HAP-1 (cell line): ENCODE data around the gene TIMM8A.
"Not testable (repeated sequence)": the region's sequence is repeated elsewhere in the genome, so short reads cannot be mapped to it uniquely, and the experiment has no call there.

Source experiments
- DNase-seq, 2 experiments: peaks; one replicate each; pipeline ENCODE4 v3.0.0-alpha.2; 2016 to 2020; ENCODE audit warnings: low spot score in 2 of 2
- H3K27me3 ChIP-seq: fragments of 250-450 bp; sonication (Bioruptor Pico); 2 replicates; pipeline ENCODE4 v1.5.1; 2020; ENCODE audit warnings: low read depth, mild to moderate bottlenecking, moderate library complexity
- H3K36me3 ChIP-seq: fragments of 250-450 bp; sonication (Bioruptor Pico); replicated peaks from 2 replicates; pipeline ENCODE4 v1.5.1; 2020; ENCODE audit warnings: mild to moderate bottlenecking
- H3K4me1 ChIP-seq: fragments of 250-450 bp; sonication (Bioruptor Pico); 2 replicates; pipeline ENCODE4 v1.5.1; 2020; ENCODE audit warnings: mild to moderate bottlenecking
- H3K4me3 ChIP-seq: fragments of 250-450 bp; sonication (Bioruptor Pico); 2 replicates; pipeline ENCODE4 v1.5.1; 2020; ENCODE audit warnings: mild to moderate bottlenecking, moderate library complexity
- H3K9me3 ChIP-seq: fragments of 250-450 bp; sonication (Bioruptor Pico); 2 replicates; pipeline ENCODE4 v1.5.1; 2020; ENCODE audit warnings: mild to moderate bottlenecking, moderate library complexity
- in situ Hi-C: fragments of 300-500 bp; cut with MboI; formaldehyde crosslinking; loops from 3 replicates; pipeline ENCODE4 v1.14.3; 2020; ENCODE audit warnings: low sequenced_read_pairs, inconsistent platforms, mixed read lengths

Gene TIMM8A

DNA sequence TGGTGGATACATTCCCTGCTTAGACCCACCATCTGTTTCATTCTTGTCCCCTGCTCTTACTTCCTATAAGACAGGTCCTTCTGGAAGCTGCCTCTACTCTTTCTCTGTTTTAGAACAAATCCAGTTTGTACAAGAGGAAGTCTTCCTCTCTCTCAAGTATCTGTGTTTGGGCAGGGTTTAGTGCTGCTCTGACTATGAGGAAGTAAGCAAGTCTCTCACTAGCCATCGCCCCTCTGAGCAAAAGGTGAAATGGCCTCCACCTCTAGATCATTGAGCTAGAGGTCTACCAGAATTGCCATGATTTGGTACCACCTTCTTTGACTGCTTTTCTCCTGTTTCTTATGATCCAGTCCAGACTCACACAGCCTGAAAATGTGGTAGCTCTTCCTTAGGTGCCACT lies 29.0 kb upstream of the TIMM8A start:
- DNase-seq = no peak
- no peaks in the 10 kb centered on the region; the same call in 1 of the 2 replicates for H3K27me3 ChIP-seq
- in situ Hi-C loops = no loop called here

DNA sequence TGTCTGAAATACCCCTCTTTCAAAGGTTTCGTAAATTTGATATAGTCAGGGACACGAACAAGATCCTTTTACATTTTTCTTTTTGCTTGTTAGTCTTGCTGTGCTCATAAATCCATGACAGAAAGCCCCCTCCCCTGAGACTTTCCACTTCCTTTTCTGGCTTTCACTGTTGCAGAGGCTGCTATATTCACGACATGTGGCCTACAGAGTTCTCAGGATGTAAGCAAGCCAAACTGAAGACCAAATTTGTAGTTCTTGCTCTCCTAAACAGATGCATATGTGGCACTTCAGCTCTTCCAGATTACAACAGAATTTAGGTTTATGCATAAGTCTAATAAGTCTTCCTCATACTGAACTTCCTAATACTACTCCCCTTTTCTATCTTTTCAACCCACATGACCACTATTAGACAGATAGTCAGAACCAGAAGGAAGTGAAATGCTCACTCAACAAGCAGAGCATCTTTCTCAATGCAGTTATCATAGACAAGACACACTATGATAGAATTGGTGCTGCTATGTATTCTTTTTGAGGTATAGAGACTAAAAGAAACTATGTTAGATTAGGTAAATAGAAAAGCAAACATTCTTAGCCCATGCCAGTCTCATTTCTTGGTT lies 22.5 kb upstream of the TIMM8A start:
- no peaks in the 10 kb centered on the region; the same call in 1 of the 2 replicates for H3K36me3 ChIP-seq
- H3K4me3 ChIP-seq = no peak overlapping the region
- H3K27me3 ChIP-seq = peaks cover 18% of the 10 kb centered on the region
- DNase-seq = no peak
- H3K4me1 ChIP-seq = no peaks in the 10 kb centered on the region
- H3K9me3 ChIP-seq = no peaks in the 10 kb centered on the region
- in situ Hi-C loops = no loop called here

More for the DNA sequence above, 29.0 kb upstream of the TIMM8A start:
- Histone ChIP-seq H3K4me3 (no peak overlapping the region), H3K9me3 (no peaks in the 10 kb centered on the region), H3K36me3 (no peaks in the 10 kb centered on the region), H3K4me1 (no peaks in the 10 kb centered on the region)

DNA sequence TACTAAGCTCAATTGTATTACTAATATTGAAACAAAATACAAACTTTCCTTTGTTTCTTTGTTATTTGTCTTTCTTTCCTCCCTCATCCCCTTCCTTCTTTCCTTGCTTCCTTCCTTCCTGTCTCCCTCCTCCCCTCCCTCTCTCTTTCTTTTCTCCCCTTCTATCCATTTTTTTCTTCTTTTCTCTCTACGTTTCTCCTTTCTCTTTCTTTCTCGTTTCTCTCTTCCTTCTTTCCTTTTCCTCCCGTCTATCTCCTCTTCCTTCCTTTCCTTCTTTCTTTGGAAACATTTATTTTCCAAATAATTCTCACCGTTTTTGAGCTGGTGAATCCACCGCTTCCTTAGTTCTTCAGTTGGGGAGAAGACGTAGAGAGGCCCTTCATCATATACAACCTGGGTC lies 21.1 kb upstream of the TIMM8A start:
- in situ Hi-C loops = no loop called here
- Histone ChIP-seq H3K36me3 (no peaks in the 10 kb centered on the region; the same call in 1 of the 2 replicates), H3K27me3 (peaks cover 18% of the 10 kb centered on the region)

GRCh38 chrX:101368800-101369199 lies 20.3 kb upstream of the TIMM8A start:
- no peaks in the 10 kb centered on the region; the same call in 1 of the 2 replicates for H3K36me3 ChIP-seq
- no peak overlapping the region for H3K4me3 ChIP-seq
- DNase-seq = no peak
- no peaks in the 10 kb centered on the region for H3K9me3 ChIP-seq
- in situ Hi-C loops = no loop called here
- no peaks in the 10 kb centered on the region for H3K4me1 ChIP-seq
- H3K27me3 ChIP-seq = peaks cover 18% of the 10 kb centered on the region

More for the DNA sequence above, 21.1 kb upstream of the TIMM8A start:
- H3K4me3 ChIP-seq = no peak overlapping the region
- H3K4me1 ChIP-seq = no peaks in the 10 kb centered on the region
- no peaks in the 10 kb centered on the region for H3K9me3 ChIP-seq
- DNase-seq = no peak

DNA sequence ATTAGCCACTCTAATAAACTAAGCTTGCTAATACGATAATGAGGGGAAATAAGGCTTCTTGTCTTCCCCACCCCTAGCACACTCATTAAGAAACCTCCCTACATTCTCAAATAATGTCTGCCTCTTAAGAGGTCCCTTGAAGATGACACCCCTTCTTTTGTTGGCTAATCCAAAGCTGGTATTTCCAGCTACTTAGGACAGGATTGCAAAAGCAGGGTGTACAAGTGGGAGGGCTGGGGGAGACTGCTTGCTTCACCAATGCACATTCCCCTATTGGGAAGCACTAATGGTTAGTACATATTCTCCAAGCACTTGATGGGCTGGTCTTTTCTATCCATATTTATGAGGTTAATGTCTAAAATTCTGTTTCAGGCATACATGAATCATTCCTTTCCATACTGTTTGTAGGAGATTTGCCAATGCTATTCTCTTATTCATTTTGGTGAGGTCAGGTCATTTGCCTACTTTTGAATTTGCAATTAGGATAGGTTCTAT lies 16.8 kb upstream of the TIMM8A start:
- in situ Hi-C loops = no loop called here
- peaks cover 18% of the 10 kb centered on the region for H3K27me3 ChIP-seq
- no peaks in the 10 kb centered on the region for H3K9me3 ChIP-seq
- no peak for DNase-seq
- H3K4me1 ChIP-seq = no peaks in the 10 kb centered on the region
- H3K36me3 ChIP-seq = no peaks in the 10 kb centered on the region; the same call in 1 of the 2 replicates
- H3K4me3 ChIP-seq = no peak overlapping the region

- Histone ChIP-seq H3K4me3 (no peak overlapping the region), H3K36me3 (no peaks in the 10 kb centered on the region; the same call in 1 of the 2 replicates), H3K4me1 (no peaks in the 10 kb centered on the region), H3K9me3 (no peaks in the 10 kb centered on the region), H3K27me3 (no peaks in the 10 kb centered on the region)
- DNase-seq = no peak
- in situ Hi-C loops = no loop called here
Observed at GRCh38 chrX:101362757-101363156, 14.2 kb upstream of the TIMM8A start.

- in situ Hi-C loops = no loop called here
Observed at GRCh38 chrX:101362116-101362515, 13.6 kb upstream of the TIMM8A start.

GRCh38 chrX:101360390-101360789 lies 11.8 kb upstream of the TIMM8A start:
- Histone ChIP-seq H3K9me3 (no peaks in the 10 kb centered on the region), H3K4me1 (no peaks in the 10 kb centered on the region), H3K36me3 (no peaks in the 10 kb centered on the region), H3K27me3 (no peaks in the 10 kb centered on the region), H3K4me3 (no peak overlapping the region)
- DNase-seq = no peak
- in situ Hi-C loops = no loop called here

More at GRCh38 chrX:101362116-101362515, 13.6 kb upstream of the TIMM8A start:
- Histone ChIP-seq H3K4me3 (no peak overlapping the region), H3K4me1 (no peaks in the 10 kb centered on the region), H3K36me3 (no peaks in the 10 kb centered on the region), H3K9me3 (no peaks in the 10 kb centered on the region), H3K27me3 (no peaks in the 10 kb centered on the region)
- DNase-seq = no peak

GRCh38 chrX:101359966-101360365 lies 11.4 kb upstream of the TIMM8A start:
- DNase-seq = no peak
- Histone ChIP-seq H3K36me3 (no peaks in the 10 kb centered on the region), H3K27me3 (no peaks in the 10 kb centered on the region), H3K9me3 (no peaks in the 10 kb centered on the region), H3K4me1 (no peaks in the 10 kb centered on the region), H3K4me3 (no peak overlapping the region)
- in situ Hi-C loops = no loop called here

DNA sequence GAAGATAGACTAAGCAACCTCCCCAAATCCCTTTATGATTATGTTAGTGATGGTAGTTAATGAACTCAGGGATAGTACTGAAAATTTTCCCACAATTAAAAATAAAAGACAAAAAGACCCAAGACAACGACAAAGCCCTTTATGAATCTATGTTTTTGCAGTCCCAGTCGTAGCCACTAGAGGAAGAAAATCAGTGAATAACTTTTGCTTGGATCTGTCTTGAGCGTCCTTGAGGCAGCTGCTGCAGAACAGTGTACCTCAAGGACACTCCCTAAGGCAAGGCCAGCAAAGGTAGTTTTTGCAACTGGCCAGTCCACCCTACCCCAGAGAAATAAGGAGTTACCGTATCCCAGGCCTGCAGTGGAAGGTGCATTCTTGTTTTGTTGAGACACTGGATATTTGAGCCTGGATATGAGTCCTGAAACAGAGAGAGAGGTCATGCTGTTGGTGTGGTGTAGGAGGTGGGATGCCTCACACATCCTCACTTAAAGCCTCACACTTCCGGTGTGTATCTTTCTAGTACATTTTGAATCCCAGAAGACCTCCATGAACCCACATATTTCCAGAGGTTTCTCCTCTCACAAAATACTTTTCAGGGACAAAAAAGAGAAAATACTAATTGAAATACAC lies 8.7 kb upstream of the TIMM8A start:
- Histone ChIP-seq H3K9me3 (no peaks in the 10 kb centered on the region), H3K27me3 (no peaks in the 10 kb centered on the region), H3K4me3 (no peak overlapping the region), H3K36me3 (no peaks in the 10 kb centered on the region), H3K4me1 (no peaks in the 10 kb centered on the region)
- peak; percentile 47 to 53 for DNase-seq
- in situ Hi-C loops = no loop called here

- in situ Hi-C loops = no loop called here
- no peak for DNase-seq
- H3K36me3 ChIP-seq = peaks cover 30% of the 10 kb centered on the region
Observed at GRCh38 chrX:101349193-101349562, 636 bp upstream of the TIMM8A start.

GRCh38 chrX:101347859-101348451 lies 587 bp downstream of the TIMM8A start:
- no peak for DNase-seq
- no peaks in the 10 kb centered on the region for H3K9me3 ChIP-seq
- peaks cover 38% of the 10 kb centered on the region for H3K36me3 ChIP-seq
- H3K27me3 ChIP-seq = no peaks in the 10 kb centered on the region
- H3K4me1 ChIP-seq = peaks cover 21% of the 10 kb centered on the region
- H3K4me3 ChIP-seq = peak overlapping the region; percentile 82
- in situ Hi-C loops = no loop called here

More at GRCh38 chrX:101349193-101349562, 636 bp upstream of the TIMM8A start:
- Histone ChIP-seq H3K4me3 (peak overlapping the region; percentile 82), H3K4me1 (peaks cover 21% of the 10 kb centered on the region), H3K27me3 (no peaks in the 10 kb centered on the region), H3K9me3 (no peaks in the 10 kb centered on the region)

DNA sequence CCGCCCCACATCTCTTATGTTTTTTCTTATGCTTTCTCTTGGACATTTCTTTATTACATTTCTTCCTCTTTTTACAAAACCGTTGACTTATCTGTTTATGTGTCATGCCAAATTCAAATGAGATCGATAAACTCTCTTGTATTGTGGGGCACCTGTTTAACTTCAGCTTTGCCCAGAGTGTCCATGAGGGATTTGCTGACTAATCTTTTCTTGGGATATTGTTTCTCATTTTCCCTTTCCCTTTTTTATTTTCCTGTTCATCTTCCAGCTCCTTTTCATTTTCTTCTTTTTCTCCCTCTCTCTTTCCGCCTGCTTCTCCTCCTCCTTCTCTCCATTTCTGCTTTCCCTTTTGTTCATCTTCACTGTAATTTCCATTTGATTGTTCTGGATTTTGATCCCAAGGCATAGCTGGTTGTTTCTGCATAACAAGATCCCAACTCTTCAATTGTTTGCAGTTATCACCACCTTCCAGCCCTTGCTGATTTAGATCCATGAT lies 10.7 kb downstream of the TIMM8A start:
- Histone ChIP-seq H3K4me3 (no peak overlapping the region), H3K36me3 (0 out of 2 replicates have a peak, but pooled peaks cover 3% of the 10 kb centered on the region), H3K9me3 (no peaks in the 10 kb centered on the region), H3K27me3 (no peaks in the 10 kb centered on the region), H3K4me1 (0 out of 2 replicates have a peak, but pooled peaks cover 7% of the 10 kb centered on the region)
- in situ Hi-C loops = no loop called here
- no peak for DNase-seq

GRCh38 chrX:101334310-101334709 lies 14.2 kb downstream of the TIMM8A start:
- in situ Hi-C loops = not testable (repeated sequence)

More at GRCh38 chrX:101334310-101334709, 14.2 kb downstream of the TIMM8A start:
- not testable (repeated sequence) for H3K27me3 ChIP-seq, H3K36me3 ChIP-seq, H3K4me3 ChIP-seq, H3K4me1 ChIP-seq, H3K9me3 ChIP-seq, DNase-seq
